Liver (tissue), 9 donors: Measurements from ENCODE around the gene BRAF. TPM values are rescaled to one million over a fixed set of nuclear protein-coding genes. Genes with fewer than 3 reads are reported as not detected.

Experiments
- DNase-seq: peaks from one replicate; pipeline ENCODE4 v3.0.0-alpha.2; 2017; ENCODE audit warnings: low spot score
- H3K27ac ChIP-seq, 2 donors: one replicate each; pipeline ENCODE4 v1.7.0; 2013; ENCODE audit warnings: inconsistent platforms in 2 of 2, low read length in 2 of 2, control low read depth in 1 of 2, low read depth in 1 of 2, mild to moderate bottlenecking in 1 of 2
- H3K27me3 ChIP-seq, 4 donors: one replicate each; pipeline versions ENCODE4 v1.6.1 to v1.7.0; 2013; ENCODE audit warnings: low read length in 3 of 4, inconsistent platforms in 1 of 4, mild to moderate bottlenecking in 1 of 4, moderate library complexity in 1 of 4; ENCODE audit not compliant: control insufficient read depth in 4 of 4, insufficient read depth in 4 of 4
- H3K36me3 ChIP-seq, 4 donors: one replicate each; pipeline versions ENCODE4 v1.6.1 to v1.7.0; 2013; ENCODE audit warnings: low read length in 3 of 4, mild to moderate bottlenecking in 3 of 4, low read depth in 1 of 4, moderate library complexity in 1 of 4; ENCODE audit not compliant: control insufficient read depth in 4 of 4, insufficient read depth in 3 of 4
- H3K4me1 ChIP-seq, 4 donors: one replicate each; pipeline versions ENCODE4 v1.6.1 to v1.7.0; 2013; ENCODE audit warnings: low read length in 3 of 4, mild to moderate bottlenecking in 3 of 4, moderate library complexity in 1 of 4; ENCODE audit not compliant: control insufficient read depth in 4 of 4, insufficient read depth in 4 of 4
- H3K4me3 ChIP-seq, 3 donors: one replicate each; pipeline versions ENCODE4 v1.6.1 to v1.7.0; 2013; ENCODE audit warnings: low read length in 3 of 3, control low read depth in 1 of 3, low read depth in 1 of 3, mild to moderate bottlenecking in 1 of 3
- H3K9ac ChIP-seq, 2 donors: one replicate each; pipeline ENCODE4 v1.7.0; 2013; ENCODE audit warnings: low read length in 2 of 2, mild to moderate bottlenecking in 2 of 2, moderate library complexity in 2 of 2, control low read depth in 1 of 2, low read depth in 1 of 2
- H3K9me3 ChIP-seq, 4 donors: one replicate each; pipeline versions ENCODE4 v1.6.1 to v1.7.0; 2013; ENCODE audit warnings: low read length in 3 of 4; ENCODE audit not compliant: control insufficient read depth in 4 of 4
- EGR1 ChIP-seq, 2 donors: IDR thresholded peaks; 2 replicates each; pipeline ENCODE4 v1.6.1; 2016 to 2018; ENCODE audit warnings: antibody characterized with exemption in 2 of 2, low read depth in 2 of 2
- FOXA1 ChIP-seq: IDR thresholded peaks from 2 replicates; pipeline ENCODE4 v1.6.1; 2016; ENCODE audit warnings: antibody characterized with exemption
- FOXA2 ChIP-seq: IDR thresholded peaks from 2 replicates; pipeline ENCODE4 v1.6.1; 2016; ENCODE audit warnings: antibody characterized with exemption
- GABPA ChIP-seq, 2 donors: IDR thresholded peaks in 1 of 2; conservative IDR thresholded peaks in 1 of 2; 2 replicates each; pipeline ENCODE4 v1.6.1; 2016; ENCODE audit warnings: antibody characterized with exemption in 2 of 2, mild to moderate bottlenecking in 1 of 2, moderate library complexity in 1 of 2
- HNF4G ChIP-seq: IDR thresholded peaks from 2 replicates; pipeline ENCODE4 v1.6.1; 2016; ENCODE audit warnings: antibody characterized with exemption
- JUND ChIP-seq, 2 donors: IDR thresholded peaks; 2 replicates each; pipeline ENCODE4 v1.6.1; 2016; ENCODE audit warnings: antibody characterized with exemption in 2 of 2
- NR2F2 ChIP-seq: IDR thresholded peaks from 2 replicates; pipeline ENCODE4 v1.6.1; 2016; ENCODE audit warnings: antibody characterized with exemption
- RAD21 ChIP-seq, 2 donors: IDR thresholded peaks; 2 replicates each; pipeline ENCODE4 v1.6.1; 2016; ENCODE audit warnings: antibody characterized with exemption in 2 of 2, mild to moderate bottlenecking in 2 of 2
- REST ChIP-seq: IDR thresholded peaks from 2 replicates; pipeline ENCODE4 v1.6.1; 2016; ENCODE audit warnings: antibody characterized with exemption, mild to moderate bottlenecking
- RXRA ChIP-seq, 2 donors: IDR thresholded peaks; 2 replicates each; pipeline ENCODE4 v1.6.1; 2017 to 2018; ENCODE audit warnings: antibody characterized with exemption in 2 of 2, mild to moderate bottlenecking in 1 of 2
- SP1 ChIP-seq: IDR thresholded peaks from 2 replicates; pipeline ENCODE4 v1.6.1; 2018; ENCODE audit warnings: antibody characterized with exemption, mild to moderate bottlenecking
- TAF1 ChIP-seq: conservative IDR thresholded peaks from 2 replicates; pipeline ENCODE4 v1.6.1; 2016; ENCODE audit warnings: antibody characterized with exemption, mild to moderate bottlenecking
- YY1 ChIP-seq: IDR thresholded peaks from 2 replicates; pipeline ENCODE4 v1.6.1; 2016; ENCODE audit warnings: antibody characterized with exemption, mild to moderate bottlenecking
- WGBS: extraction: QIAGEN DNeasy Blood & Tissue Kit; methylation state at CpG from one replicate; pipeline ENCODE4 v1.1.7; 2013; 5-methylcytosine and 5-hydroxymethylcytosine counted together
- polyA plus RNA-seq, 2 donors: library from polyadenylated mRNA; stranded (reverse) in 1 of 2; unstranded in 1 of 2; fragments of 200-250 nt in 1 of 2; fragments of >200 nt in 1 of 2; fragmentation: Nextera tagmentation in 1 of 2; extraction: Ambion mirVana in 1 of 2; gene quantifications; one replicate each; pipeline versions ENCODE4 v1.2.1 to v1.2.3, GENCODE V29; 2013 to 2015
- total RNA-seq, 2 donors: library from RNA; depleted of rRNA; stranded (reverse); fragments of >200 nt; gene quantifications; one replicate each; pipeline ENCODE4 v1.2.3, GENCODE V29; 2014
- TF ChIP-seq, protein P1 (sequence below): fragments of 150-350 bp; IDR thresholded peaks from 2 replicates; pipeline ENCODE4 v1.5.1; 2017; ENCODE audit warnings: improper control_type of control experiment, low read depth, low read length; ENCODE audit not compliant: missing input control
- TF ChIP-seq, protein P2 (sequence below): IDR thresholded peaks from 2 replicates; pipeline ENCODE4 v1.6.1; 2016; ENCODE audit warnings: antibody characterized with exemption
- donor health status: healthy.
- donor health status: healthy.
- donor health status: healthy.
- donor health status: healthy.
- donor health status: healthy.

BRAF gene
- total and polyA plus RNA-seq, 4 donors = 2.6 to 21.9 (median 14.0) TPM

DNA sequence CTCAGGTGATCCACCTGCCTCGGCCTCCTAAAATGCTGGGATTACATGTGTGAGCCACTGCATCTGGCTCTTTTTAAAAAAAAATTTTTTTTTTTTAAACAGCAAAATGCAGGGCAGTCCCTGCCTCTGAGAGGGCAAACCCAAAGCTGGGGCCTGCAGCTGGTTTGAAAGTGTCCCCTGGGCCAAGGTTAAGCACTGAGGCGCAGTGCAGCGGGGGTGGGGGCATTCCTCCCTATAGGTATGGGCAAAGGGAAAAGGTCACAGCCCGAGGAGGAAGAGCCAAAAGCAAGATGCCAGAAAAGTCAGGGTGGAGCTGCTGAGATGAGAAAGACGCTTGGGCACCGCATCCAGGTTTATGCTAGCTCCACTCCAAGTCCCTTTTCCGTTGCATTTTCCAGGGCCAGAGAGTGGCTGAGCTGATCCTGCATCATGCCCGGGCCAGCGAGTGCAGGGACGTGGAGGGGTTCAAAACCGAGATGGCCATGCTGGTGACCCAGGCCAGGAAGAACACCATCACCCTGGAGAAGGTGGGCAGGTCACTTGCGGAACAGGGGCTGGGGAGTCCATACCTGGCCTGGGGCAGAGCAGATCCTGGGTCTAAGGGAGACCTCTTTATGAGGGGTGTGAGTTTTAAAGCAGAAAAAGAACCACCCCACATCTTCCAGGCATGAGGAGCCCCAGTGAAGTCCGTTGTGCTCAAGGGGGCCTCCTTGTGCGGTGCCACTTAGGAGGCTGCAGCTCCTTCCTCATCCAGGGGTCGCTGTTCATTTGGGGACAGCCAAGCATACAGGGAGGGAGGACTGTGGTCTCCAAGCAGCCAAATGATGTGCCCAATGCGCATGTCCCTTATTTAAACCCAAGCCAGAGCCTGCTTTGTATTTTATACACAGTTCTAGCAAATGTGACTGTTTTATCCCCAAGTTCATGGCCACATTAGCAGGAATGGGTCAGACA, 235.3 kb downstream of the BRAF start:
- Histone ChIP-seq H3K4me1 (peaks cover 0 to 6% (median 3%) of the 10 kb centered on the region in 4 donors), H3K27me3 (no peaks in the 10 kb centered on the region), H3K4me3 (no peak overlapping the region), H3K9ac (no peak overlapping the region), H3K9me3 (no peaks in the 10 kb centered on the region), H3K27ac (no peak overlapping the region), H3K36me3 (peaks cover 0 to 3% (median 3%) of the 10 kb centered on the region in 4 donors)
- 97% methylated on average over 16 of the region's 16 CpGs for WGBS
- DNase-seq = no peak
- TF ChIP-seq FOXA1 = no peak
- no peak for TF ChIP-seq REST

DNA sequence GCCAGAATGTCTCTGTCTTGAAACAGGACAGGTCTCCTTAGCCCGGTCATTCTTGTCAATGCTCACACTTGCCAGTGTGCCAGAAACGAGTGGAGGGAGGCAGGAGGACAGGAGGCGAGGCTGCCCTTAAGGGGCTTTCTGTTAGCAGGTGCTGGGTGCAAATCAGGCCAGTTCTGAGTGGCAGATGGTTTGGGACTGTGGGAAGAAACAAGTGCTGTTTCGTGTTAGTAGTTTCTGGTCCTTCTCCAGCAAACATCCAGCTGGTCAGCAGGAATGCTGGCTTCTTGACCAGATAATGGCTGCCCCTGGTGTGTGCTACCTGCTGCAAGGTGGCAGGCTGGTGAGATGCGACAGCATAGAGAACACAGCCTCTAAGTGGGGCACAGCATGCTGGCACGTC, 236.4 kb downstream of the BRAF start:
- peaks cover 0 to 6% (median 3%) of the 10 kb centered on the region in 4 donors for H3K4me1 ChIP-seq
- H3K9ac ChIP-seq = no peak overlapping the region
- H3K4me3 ChIP-seq = no peak overlapping the region
- no peak overlapping the region for H3K27ac ChIP-seq
- H3K9me3 ChIP-seq = no peaks in the 10 kb centered on the region
- TF ChIP-seq NR2F2 (no peak), RXRA (IDR thresholded peaks at IDR 0.05) (no peak), SP1 (no peak), RAD21 (IDR thresholded peaks at IDR 0.05) (no peak), FOXA2 (no peak), JUND (IDR thresholded peaks at IDR 0.05) (no peak), FOXA1 (no peak), GABPA (IDR thresholded peaks at IDR 0.05 in 1 of 2, conservative IDR thresholded peaks at IDR 0.05 in 1 of 2) (no peak), EGR1 (IDR thresholded peaks at IDR 0.05; ENCODE audit: low read depth in 2 of 2) (no peak), YY1 (no peak), REST (no peak), TAF1 (no peak), HNF4G (no peak)
- TF ChIP-seq, protein P1, sequence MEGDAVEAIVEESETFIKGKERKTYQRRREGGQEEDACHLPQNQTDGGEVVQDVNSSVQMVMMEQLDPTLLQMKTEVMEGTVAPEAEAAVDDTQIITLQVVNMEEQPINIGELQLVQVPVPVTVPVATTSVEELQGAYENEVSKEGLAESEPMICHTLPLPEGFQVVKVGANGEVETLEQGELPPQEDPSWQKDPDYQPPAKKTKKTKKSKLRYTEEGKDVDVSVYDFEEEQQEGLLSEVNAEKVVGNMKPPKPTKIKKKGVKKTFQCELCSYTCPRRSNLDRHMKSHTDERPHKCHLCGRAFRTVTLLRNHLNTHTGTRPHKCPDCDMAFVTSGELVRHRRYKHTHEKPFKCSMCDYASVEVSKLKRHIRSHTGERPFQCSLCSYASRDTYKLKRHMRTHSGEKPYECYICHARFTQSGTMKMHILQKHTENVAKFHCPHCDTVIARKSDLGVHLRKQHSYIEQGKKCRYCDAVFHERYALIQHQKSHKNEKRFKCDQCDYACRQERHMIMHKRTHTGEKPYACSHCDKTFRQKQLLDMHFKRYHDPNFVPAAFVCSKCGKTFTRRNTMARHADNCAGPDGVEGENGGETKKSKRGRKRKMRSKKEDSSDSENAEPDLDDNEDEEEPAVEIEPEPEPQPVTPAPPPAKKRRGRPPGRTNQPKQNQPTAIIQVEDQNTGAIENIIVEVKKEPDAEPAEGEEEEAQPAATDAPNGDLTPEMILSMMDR = no peak
- TF ChIP-seq, protein P2, sequence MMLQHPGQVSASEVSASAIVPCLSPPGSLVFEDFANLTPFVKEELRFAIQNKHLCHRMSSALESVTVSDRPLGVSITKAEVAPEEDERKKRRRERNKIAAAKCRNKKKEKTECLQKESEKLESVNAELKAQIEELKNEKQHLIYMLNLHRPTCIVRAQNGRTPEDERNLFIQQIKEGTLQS = no peak
- H3K36me3 ChIP-seq = peaks cover 0 to 8% (median 4%) of the 10 kb centered on the region in 4 donors
- no peaks in the 10 kb centered on the region for H3K27me3 ChIP-seq
- no peak for DNase-seq
- WGBS = 96% methylated on average over 6 of the region's 6 CpGs
